HG03103 (cell line): ENCODE data around the gene CCDC158.
"Not testable (repeated sequence)": the region's sequence is repeated elsewhere in the genome, so short reads cannot be mapped to it uniquely, and the experiment has no call there.

Source experiments
- ATAC-seq: cut with Tn5 transposase; IDR thresholded peaks from one replicate; pipeline ENCODE4 v1.9.1; 2021; ENCODE audit warnings: low read depth; ENCODE audit not compliant: unreplicated experiment

Gene CCDC158

GRCh38 chr4:76430519-76431388 is 9.8 kb upstream of the CCDC158 start:
- ATAC-seq: no peak

GRCh38 chr4:76429636-76430035 is 8.7 kb upstream of the CCDC158 start:
- no peak for ATAC-seq

DNA sequence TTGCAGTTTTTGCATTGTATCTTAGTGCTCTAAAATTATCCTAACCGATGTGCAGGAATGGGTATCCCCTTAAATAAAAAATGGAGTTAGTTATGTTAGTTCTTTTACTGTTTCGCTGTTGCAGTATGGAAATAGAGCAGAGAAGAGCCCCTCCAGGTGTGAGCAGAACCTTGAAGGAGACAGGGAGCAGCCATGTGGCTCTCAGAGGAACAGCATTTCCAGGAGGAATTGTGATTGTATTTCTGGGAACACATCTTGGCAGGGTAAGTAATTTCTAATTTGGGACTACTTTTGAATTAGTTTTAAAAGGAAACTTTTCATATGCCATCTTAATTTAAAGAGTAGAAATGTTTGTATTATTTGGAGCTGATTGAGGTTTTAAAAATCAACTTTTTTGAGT is 5.3 kb upstream of the CCDC158 start:
- ATAC-seq: no peak

GRCh38 chr4:76423159-76423558 is 2.2 kb upstream of the CCDC158 start:
- ATAC-seq: not testable (repeated sequence)

- no peak for ATAC-seq
Measured at GRCh38 chr4:76420188-76420761, 666 bp downstream of the CCDC158 start.

- ATAC-seq: no peak
Measured at GRCh38 chr4:76410636-76411035, 10.3 kb downstream of the CCDC158 start.

- no peak for ATAC-seq
Measured at GRCh38 chr4:76407440-76408119, 13.4 kb downstream of the CCDC158 start.

DNA sequence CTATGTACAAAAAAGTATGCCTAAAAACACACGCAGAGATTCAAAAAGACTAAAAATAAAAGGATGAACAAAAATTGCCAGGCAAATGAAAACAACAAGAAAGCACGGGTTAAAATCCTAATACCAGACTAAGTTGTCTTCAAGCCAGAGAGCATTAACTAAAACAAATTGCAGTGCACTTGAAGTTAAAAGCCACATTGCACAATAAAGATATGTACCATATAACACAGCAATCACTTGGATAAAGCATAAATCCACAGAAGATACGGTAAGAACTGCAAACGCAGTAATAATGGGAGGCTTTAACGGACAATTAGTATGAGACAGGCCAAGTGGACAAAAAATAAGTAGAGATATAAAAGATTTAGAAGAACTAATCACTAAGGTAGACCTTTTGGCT is 14.9 kb downstream of the CCDC158 start:
- ATAC-seq: no peak

DNA sequence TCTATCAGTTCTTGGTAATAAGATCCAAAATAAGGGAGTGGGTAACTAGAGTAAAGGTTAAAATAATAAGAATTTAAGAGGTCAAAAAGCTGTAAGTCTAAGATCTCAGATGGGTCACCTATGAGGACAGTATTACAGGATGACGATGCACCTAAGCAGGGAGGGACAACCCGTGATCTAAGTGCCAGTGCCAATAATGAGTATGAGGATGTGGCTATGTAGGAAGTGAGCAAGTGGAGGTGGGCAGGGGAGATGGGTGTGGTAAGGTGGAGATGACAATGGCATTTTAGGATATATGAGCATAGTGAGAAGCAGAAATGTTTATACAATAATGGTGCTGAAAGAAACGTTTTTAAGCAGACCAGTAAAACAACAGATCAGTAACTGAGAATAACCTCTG is 19.3 kb downstream of the CCDC158 start:
- no peak for ATAC-seq

GRCh38 chr4:76388160-76388908 is 32.6 kb downstream of the CCDC158 start:
- no peak for ATAC-seq

DNA sequence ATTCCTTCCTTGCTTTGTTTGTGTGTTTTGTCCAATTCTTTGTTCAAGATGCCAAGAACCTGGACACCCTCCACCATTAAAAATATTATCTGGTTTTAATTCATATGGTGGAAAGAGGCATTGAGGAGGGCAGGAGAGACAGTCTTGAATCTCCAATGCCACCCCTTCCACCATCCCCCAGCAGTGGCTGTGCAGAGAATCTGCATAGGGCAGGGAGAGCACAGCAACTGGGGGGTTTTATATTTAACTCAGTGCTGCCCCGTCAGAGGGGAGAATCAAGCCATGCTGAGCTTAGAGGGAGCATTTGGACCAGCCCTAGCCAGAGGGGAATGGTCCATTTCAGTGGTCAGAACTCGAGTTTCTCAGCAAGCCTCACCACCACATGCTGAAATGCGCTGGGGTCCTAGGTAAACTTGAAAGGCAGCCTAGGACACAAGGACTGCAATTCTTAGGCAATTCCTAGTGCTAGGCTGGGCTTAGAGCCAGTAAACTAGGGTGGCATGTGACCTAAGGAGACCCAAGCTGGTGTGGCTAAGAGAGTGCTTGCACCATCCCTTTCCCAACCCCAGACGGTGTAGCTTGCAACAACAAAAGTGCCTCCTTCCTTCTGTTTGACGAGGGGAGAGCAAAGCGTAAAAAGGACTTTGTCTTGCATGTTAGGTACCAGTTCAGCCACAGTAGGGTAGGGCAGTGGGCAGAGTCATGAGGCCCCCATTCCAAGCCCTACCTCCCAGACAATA is 34.2 kb downstream of the CCDC158 start:
- no peak for ATAC-seq

GRCh38 chr4:76385974-76386373 is 35.0 kb downstream of the CCDC158 start:
- no peak for ATAC-seq

DNA sequence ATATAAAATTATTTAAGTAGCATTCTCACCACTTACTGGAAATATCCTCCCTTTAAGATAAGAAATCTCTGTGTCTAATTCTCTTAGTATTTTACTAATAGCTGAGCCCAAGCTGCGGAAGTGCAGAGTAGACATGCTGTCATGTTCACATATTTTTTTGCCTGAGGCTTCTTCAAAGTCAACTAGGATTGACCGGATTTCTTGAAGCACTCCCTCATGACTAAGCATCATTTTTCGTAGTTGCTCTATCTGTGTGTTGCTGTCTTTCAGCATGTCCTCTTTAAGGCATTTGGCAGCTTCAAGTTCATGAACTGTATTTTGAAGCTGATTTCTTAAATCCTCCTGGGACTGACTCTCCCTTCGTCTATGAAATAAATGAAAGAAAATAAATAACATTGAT is 36.9 kb downstream of the CCDC158 start:
- no peak for ATAC-seq

- no peak for ATAC-seq
Measured at GRCh38 chr4:76383001-76383400, 37.9 kb downstream of the CCDC158 start.

- ATAC-seq: no peak
Measured at GRCh38 chr4:76381986-76382385, 39.0 kb downstream of the CCDC158 start.

DNA sequence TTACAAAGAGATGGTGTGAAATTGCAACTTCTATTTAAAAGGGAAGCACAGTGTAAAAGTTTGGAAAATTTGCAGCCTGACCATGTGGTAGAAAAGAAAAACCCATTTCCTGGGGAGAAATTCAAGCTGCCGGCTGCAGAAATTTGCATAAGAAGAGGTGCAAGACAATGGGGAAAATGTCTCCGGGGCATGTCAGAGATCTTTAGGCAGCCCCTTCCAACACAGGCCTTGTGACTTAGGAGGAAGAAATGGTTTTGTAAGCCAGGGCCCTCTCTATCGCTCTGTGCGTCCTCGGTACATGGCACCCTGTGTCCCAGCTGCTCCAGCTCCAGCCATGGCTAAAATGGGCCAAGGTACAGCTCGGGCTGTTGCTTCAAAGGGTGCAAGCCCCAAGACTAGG is 40.4 kb downstream of the CCDC158 start:
- ATAC-seq: no peak

- no peak for ATAC-seq
Measured at GRCh38 chr4:76377911-76378310, 43.0 kb downstream of the CCDC158 start.

DNA sequence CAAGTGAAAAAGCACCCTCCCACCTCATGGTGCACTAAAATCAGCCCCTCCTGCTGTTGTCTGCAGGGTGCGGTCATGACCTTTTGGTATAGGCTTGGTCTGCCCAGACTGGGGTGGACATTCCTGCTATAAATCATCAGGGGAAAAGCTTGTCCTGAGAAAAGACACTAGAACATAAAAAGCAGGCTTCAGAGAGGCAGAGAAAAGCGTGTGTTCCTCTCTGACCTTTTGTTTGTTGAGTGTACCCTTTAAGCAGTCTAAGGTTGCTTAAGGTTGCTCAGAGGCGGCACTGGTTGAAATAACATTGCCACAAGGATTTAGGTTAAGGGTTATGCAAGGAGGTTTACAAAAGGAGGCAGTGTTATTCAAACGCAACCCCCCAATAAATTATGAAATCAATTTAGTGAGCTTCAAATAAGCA is 43.5 kb downstream of the CCDC158 start:
- no peak for ATAC-seq

DNA sequence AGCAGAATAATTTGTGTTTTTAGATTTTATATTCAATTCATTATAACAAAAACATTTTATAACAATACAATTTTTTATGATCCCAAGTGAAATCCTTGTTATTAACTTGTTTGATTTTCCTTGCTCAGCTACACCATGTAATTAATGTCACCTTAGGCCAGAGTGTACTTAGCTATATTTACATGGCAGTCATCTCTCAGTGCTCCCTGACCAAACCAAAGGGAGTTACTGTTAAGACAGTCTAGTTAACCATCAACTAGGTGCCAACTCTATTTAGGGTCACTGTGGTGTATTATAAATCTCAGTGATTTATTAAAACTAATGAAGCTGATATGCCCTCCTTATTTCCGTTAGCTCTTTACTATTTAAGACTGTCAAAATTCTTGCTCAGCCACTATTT is 44.4 kb downstream of the CCDC158 start:
- no peak for ATAC-seq

DNA sequence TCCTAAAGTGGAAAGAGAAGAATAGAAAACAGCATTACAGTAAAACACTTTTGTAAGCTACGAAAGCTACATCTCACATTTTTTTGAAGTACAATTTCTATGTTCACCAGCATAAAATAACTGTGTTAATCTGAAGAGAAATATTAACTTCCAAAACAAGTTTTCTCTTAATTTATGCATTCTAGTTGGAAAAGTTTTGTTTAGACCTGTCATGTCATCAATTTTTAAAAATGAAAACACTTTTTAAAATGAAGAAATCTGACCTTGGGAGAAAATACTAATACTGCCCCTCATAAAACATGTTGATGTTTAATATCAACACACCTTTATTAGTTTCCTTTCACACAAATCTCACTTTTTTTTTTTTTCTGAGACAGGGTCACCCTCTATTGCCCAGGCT is 45.2 kb downstream of the CCDC158 start:
- ATAC-seq: no peak
